H1 (cell line): Measurements from ENCODE around the gene CNNM1.

ENCODE experiments used
- CTBP2 ChIP-seq: IDR thresholded peaks from 2 replicates; pipeline ENCODE4 v1.7.0; 2011; ENCODE audit warnings: borderline replicate concordance, mild to moderate bottlenecking, moderate library complexity, mixed read lengths, low read length; ENCODE audit not compliant: insufficient read depth, insufficient read length
- EGR1 ChIP-seq: IDR thresholded peaks from 2 replicates; pipeline ENCODE4 v1.6.1; 2011; ENCODE audit warnings: low read depth, low read length, borderline replicate concordance
- EZH2 ChIP-seq: fragments of 200-600 bp; sonication (generic); IDR thresholded peaks from 2 replicates; pipeline ENCODE4 v1.7.1; 2012; ENCODE audit warnings: low read depth, mild to moderate bottlenecking, moderate library complexity, low read length, inconsistent platforms; ENCODE audit not compliant: severe bottlenecking
- FOSL1 ChIP-seq: IDR thresholded peaks from 2 replicates; pipeline ENCODE4 v1.6.1; 2011; ENCODE audit warnings: mild to moderate bottlenecking, low read depth, low read length, moderate library complexity; ENCODE audit not compliant: insufficient read depth
- JUN ChIP-seq: IDR thresholded peaks from 2 replicates; pipeline ENCODE4 v1.6.1; 2011; ENCODE audit warnings: low read depth, mild to moderate bottlenecking, improper control_type of control experiment, low read length
- MAFK ChIP-seq: IDR thresholded peaks from 2 replicates; pipeline ENCODE4 v1.6.1; 2012; ENCODE audit warnings: low read depth, mild to moderate bottlenecking, improper control_type of control experiment, low read length
- POLR2AphosphoS5 ChIP-seq: IDR thresholded peaks from 2 replicates; pipeline ENCODE4 v1.6.1; 2011; ENCODE audit warnings: low read depth, low read length
- RFX5 ChIP-seq: IDR thresholded peaks from 2 replicates; pipeline ENCODE4 v1.6.1; 2011; ENCODE audit warnings: low read depth, low read length, improper control_type of control experiment, borderline replicate concordance
- RXRA ChIP-seq: IDR thresholded peaks from 2 replicates; pipeline ENCODE4 v1.6.1; 2011; ENCODE audit warnings: low read depth, mild to moderate bottlenecking, low read length, moderate library complexity; ENCODE audit not compliant: insufficient read depth
- SIN3A ChIP-seq, 2 experiments: IDR thresholded peaks in 1 of 2; conservative IDR thresholded peaks in 1 of 2; 2 replicates each; pipeline ENCODE4 v1.6.1; 2011 to 2012; ENCODE audit warnings: low read length in 2 of 2, improper control_type of control experiment in 1 of 2, low read depth in 1 of 2, mild to moderate bottlenecking in 1 of 2
- TAF1 ChIP-seq: IDR thresholded peaks from 2 replicates; pipeline ENCODE4 v1.6.1; 2011; ENCODE audit warnings: mild to moderate bottlenecking, low read depth, low read length
- YY1 ChIP-seq: IDR thresholded peaks from 2 replicates; pipeline ENCODE4 v1.6.1; 2011; ENCODE audit warnings: low read depth, mild to moderate bottlenecking, low read length
- TF ChIP-seq, protein P1 (sequence below), 3 experiments: IDR thresholded peaks; 1 replicate in 2 of 3; 2 replicates in 1 of 3; pipeline versions ENCODE4 v1.5.1 to v1.6.1; 2011; ENCODE audit warnings: low read length in 3 of 3, mild to moderate bottlenecking in 3 of 3, inconsistent platforms in 2 of 3, low read depth in 1 of 3, moderate library complexity in 1 of 3; ENCODE audit not compliant: insufficient read depth in 1 of 3; ENCODE audit errors: control extremely low read depth in 1 of 3

DNA sequence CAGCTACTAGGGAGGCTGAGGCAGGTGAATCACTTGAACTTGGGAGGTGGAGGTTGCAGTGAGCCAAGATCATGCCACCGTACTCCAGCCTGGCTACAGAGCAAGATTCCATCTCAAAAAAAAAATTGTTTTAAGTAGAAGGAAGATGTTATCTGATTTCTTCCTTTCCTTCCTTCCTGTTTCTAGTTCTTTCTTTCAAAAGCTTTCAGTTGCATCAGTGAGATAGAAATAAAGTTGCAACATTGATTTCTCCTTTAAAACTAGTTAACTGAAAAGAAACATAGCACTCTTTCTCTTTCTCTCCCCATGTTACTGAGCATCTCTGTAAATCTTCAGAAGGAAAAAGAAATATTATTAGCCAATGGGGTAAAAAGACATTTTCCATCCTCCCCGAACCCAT, 37.5 kb downstream of the CNNM1 start:
- TF ChIP-seq TAF1 (no peak), RFX5 (no peak), YY1 (no peak), EZH2 (no peak), EGR1 (no peak), JUN (no peak), POLR2AphosphoS5 (no peak), MAFK (no peak), SIN3A (conservative IDR thresholded peaks at IDR 0.05 in 1 of 2, IDR thresholded peaks at IDR 0.05 in 1 of 2; ENCODE audit: low read depth in 1 of 2, low read length in 2 of 2) (no peak), FOSL1 (no peak), CTBP2 (no peak), RXRA (no peak)
- TF ChIP-seq, protein P1, sequence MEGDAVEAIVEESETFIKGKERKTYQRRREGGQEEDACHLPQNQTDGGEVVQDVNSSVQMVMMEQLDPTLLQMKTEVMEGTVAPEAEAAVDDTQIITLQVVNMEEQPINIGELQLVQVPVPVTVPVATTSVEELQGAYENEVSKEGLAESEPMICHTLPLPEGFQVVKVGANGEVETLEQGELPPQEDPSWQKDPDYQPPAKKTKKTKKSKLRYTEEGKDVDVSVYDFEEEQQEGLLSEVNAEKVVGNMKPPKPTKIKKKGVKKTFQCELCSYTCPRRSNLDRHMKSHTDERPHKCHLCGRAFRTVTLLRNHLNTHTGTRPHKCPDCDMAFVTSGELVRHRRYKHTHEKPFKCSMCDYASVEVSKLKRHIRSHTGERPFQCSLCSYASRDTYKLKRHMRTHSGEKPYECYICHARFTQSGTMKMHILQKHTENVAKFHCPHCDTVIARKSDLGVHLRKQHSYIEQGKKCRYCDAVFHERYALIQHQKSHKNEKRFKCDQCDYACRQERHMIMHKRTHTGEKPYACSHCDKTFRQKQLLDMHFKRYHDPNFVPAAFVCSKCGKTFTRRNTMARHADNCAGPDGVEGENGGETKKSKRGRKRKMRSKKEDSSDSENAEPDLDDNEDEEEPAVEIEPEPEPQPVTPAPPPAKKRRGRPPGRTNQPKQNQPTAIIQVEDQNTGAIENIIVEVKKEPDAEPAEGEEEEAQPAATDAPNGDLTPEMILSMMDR (IDR thresholded peaks at IDR 0.05; ENCODE audit: control extremely low read depth in 1 of 3, insufficient read depth in 1 of 3, low read depth in 1 of 3, low read length in 3 of 3), result no peak
